Measurements from ENCODE around the gene TXNRD2.
"Not testable (repeated sequence)": the region's sequence is repeated elsewhere in the genome, so short reads cannot be mapped to it uniquely, and the experiment has no call there.

Gene TXNRD2

GRCh38 chr22:19841641-19842392 is 99.8 kb downstream of the TXNRD2 start:
- no peak for DNase-seq

GRCh38 chr22:19840955-19841640 is 100.5 kb downstream of the TXNRD2 start:
- DNase-seq: no peak

DNA sequence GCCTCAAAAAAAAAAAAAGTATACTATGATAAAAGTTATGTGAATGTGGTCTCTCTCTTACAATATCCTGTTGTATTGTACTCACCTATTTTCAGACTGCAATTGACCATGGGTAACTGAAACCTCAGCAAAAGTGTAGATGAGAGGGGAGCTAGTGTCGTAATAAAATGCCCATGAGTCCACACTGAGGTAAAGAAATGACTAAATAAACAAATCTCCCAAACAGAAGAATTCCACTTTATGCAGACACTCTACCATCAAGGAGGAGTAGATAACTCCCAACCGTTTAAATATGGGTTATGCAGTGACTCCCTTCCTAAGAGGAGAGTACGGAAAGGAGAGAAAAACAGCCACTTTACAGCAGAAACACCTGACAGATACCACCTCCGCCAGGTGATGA is 101.6 kb downstream of the TXNRD2 start:
- DNase-seq: no peak

DNA sequence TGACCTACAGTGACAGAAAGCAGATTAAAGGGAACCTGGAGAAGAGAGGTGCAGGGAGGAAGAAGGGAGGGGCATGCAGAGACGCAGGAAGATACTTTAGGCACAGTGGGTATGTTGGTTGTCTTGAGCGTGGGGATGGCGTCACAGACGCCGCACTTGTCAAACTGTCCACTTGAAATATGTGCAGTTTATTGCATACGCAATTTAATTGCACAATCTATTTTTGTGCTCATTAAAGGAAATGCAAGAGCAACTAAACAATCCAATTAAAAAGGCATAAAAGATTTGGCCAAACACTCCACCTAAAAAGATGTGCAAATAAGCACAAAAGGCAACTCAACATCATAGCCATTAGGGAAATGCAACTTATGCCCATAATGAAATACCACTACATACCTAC is 103.7 kb downstream of the TXNRD2 start:
- no peak for DNase-seq

- no peak for DNase-seq
Measured at GRCh38 chr22:19836512-19836911, 105.1 kb downstream of the TXNRD2 start.

GRCh38 chr22:19834599-19834998 is 107.0 kb downstream of the TXNRD2 start:
- DNase-seq: no peak

GRCh38 chr22:19833327-19833726 is 108.3 kb downstream of the TXNRD2 start:
- not testable (repeated sequence) for DNase-seq

GRCh38 chr22:19832476-19833108 is 109.0 kb downstream of the TXNRD2 start:
- DNase-seq: no peak

GRCh38 chr22:19831979-19832378 is 109.6 kb downstream of the TXNRD2 start:
- DNase-seq: not testable (repeated sequence)

GRCh38 chr22:19831016-19831415 is 110.6 kb downstream of the TXNRD2 start:
- DNase-seq: no peak

DNA sequence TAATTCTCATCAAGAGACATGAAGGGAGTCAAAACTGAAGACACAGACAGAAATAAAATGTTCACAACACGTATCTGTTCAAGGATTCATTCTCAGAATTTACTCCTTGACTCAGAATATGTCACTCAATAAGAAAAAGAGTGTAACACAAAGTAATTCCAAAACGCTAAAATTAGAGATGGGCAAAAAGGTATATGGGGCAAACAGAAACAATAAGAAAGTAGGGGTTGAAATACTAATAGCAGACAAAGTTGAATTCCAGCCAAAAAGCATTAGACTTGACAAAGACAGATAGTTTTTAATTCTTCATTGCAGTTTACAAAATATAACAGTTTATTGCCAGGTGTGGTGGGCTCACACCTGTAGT is 113.6 kb downstream of the TXNRD2 start:
- DNase-seq: no peak

GRCh38 chr22:19827341-19828034 is 114.1 kb downstream of the TXNRD2 start:
- DNase-seq: no peak

GRCh38 chr22:19826619-19826950 is 115.0 kb downstream of the TXNRD2 start:
- no peak for DNase-seq

DNA sequence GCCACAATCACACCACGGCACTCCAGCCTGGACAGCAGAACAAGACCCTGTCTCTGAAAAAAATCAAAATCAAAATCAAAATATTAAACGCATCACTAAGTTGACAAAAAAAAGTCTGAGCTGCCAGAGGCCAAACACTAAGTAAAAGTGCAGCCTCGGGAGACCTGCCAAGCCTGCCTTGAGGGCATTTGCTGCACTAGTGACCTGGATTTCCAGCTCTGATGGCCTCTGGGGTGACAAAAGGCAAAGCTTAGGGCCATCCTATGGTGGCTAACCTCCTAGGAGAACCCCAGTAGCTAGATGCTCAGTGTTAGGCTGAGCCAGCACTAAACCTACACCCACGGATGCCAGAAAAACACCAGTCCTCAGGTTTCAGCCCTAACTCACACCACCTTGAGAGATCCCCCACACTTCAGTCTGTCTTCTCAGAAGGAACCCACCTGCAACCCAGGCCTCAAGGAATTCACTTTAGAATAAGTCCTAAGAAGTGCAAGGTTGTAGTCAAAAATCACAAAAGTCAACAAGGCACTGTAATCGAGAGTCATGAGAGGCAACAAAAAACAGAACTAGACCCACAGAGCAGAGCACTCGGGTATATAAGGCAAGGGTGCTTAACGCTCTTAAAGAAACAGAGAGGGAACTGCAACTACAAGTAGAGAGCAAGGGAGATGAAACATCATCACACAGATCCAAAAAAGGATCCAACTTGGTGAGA is 115.6 kb downstream of the TXNRD2 start:
- DNase-seq: no peak

All from CD4-positive, alpha-beta T cell treated with Interferon gamma for 1 hour (primary cell).